K562 (cell line): ENCODE results near the gene MGAT5.

ENCODE experiments used
- CTCF ChIP-seq, 3 experiments: IDR thresholded peaks in 2 of 3; conservative IDR thresholded peaks in 1 of 3; 2 replicates each; pipeline ENCODE4 v1.5.1; 2011 to 2012; ENCODE audit warnings: low read length in 3 of 3, mild to moderate bottlenecking in 3 of 3, control low read depth in 2 of 3, improper control_type of control experiment in 1 of 3, inconsistent platforms in 1 of 3, low read depth in 1 of 3, mixed read lengths in 1 of 3, moderate library complexity in 1 of 3; ENCODE audit not compliant: insufficient read depth in 2 of 3
- FOXJ3 ChIP-seq: sonication (generic); formaldehyde crosslinking; IDR thresholded peaks from 2 replicates; pipeline ENCODE4 v1.4.0; 2020; ENCODE audit warnings: mild to moderate bottlenecking, missing genetic modification reagents
- HNRNPLL ChIP-seq: fragments of 200-400 bp; formaldehyde crosslinking; IDR thresholded peaks from 2 replicates; pipeline ENCODE4 v1.6.1; 2017; ENCODE audit warnings: low read length, low read depth, mild to moderate bottlenecking; ENCODE audit not compliant: poor library complexity, severe bottlenecking
- KLF16 ChIP-seq: IDR thresholded peaks from 2 replicates; pipeline ENCODE4 v1.6.1; 2016; ENCODE audit warnings: antibody characterized with exemption
- NR2C2 ChIP-seq, 2 experiments: fragments of 200-800 bp in 1 of 2; sonication (Bioruptor generic) in 1 of 2; sonication (generic) in 1 of 2; formaldehyde crosslinking in 1 of 2; IDR thresholded peaks; 2 replicates each; pipeline versions ENCODE4 v1.6.1 to v1.8.0; 2016 to 2022; ENCODE audit warnings: mild to moderate bottlenecking in 1 of 2, missing compliant biosample characterization in 1 of 2, missing genetic modification characterization in 1 of 2, missing genetic modification reagents in 1 of 2
- PTTG1 ChIP-seq: fragments of 450-650 bp; IDR thresholded peaks from 2 replicates; pipeline ENCODE4 v1.6.1; 2016; ENCODE audit warnings: low read depth, mild to moderate bottlenecking, missing genetic modification characterization, missing compliant biosample characterization
- RBM15 ChIP-seq: fragments of 200-400 bp; formaldehyde crosslinking; IDR thresholded peaks from 2 replicates; pipeline ENCODE4 v1.6.1; 2018; ENCODE audit warnings: mild to moderate bottlenecking, low read length, moderate library complexity; ENCODE audit not compliant: insufficient read depth
- TCF7L2 ChIP-seq: fragments of 150-350 bp; IDR thresholded peaks from 2 replicates; pipeline ENCODE4 v1.6.1; 2016; ENCODE audit warnings: low read depth, mild to moderate bottlenecking, low read length, moderate library complexity
- TRIM28 ChIP-seq: fragments of 450-650 bp; IDR thresholded peaks from 2 replicates; pipeline ENCODE4 v1.6.1; 2017
- TSHZ1 ChIP-seq: fragments of 250-450 bp; sonication (Bioruptor Pico); IDR thresholded peaks from 2 replicates; pipeline ENCODE4 v1.4.0; 2020; ENCODE audit warnings: mild to moderate bottlenecking, moderate library complexity
- YBX1 ChIP-seq: fragments of 450-650 bp; IDR thresholded peaks from 2 replicates; pipeline ENCODE4 v1.7.1; 2016; ENCODE audit warnings: mild to moderate bottlenecking
- ZNF644 ChIP-seq: fragments of 200-800 bp; sonication (Bioruptor generic); IDR thresholded peaks from 2 replicates; pipeline ENCODE4 v1.6.1; 2016; ENCODE audit warnings: low read depth, missing genetic modification characterization, missing compliant biosample characterization
- ZNF655 ChIP-seq: fragments of 250-450 bp; sonication (Bioruptor Pico); IDR thresholded peaks from 2 replicates; pipeline ENCODE4 v1.5.0; 2021

GRCh38 chr2:134276381-134277172, 22.7 kb downstream of the MGAT5 start:
- TF ChIP-seq ZNF644 (tag) = no peak
- no peak for TF ChIP-seq TRIM28
- no peak for TF ChIP-seq TCF7L2
- no peak for TF ChIP-seq PTTG1 (tag)
- no peak for TF ChIP-seq ZNF655
- no peak for TF ChIP-seq CTCF (IDR thresholded peaks at IDR 0.05 in 2 of 3, conservative IDR thresholded peaks at IDR 0.05 in 1 of 3; ENCODE audit: insufficient read depth in 2 of 3, low read depth in 1 of 3, low read length in 3 of 3)
- TF ChIP-seq TSHZ1 (CRISPR knock-in tag) = no peak
- TF ChIP-seq KLF16 = no peak
- TF ChIP-seq RBM15 = no peak
- no peak for TF ChIP-seq NR2C2 (CRISPR knock-in tag; IDR thresholded peaks at IDR 0.05)
- no peak for TF ChIP-seq NR2C2 (tag; IDR thresholded peaks at IDR 0.05)
- no peak for TF ChIP-seq HNRNPLL
- TF ChIP-seq YBX1 = no peak
- TF ChIP-seq FOXJ3 (CRISPR knock-in tag) = no peak
